ENCODE measurements around the gene MAFF.

- no peak for TF ChIP-seq EZH2 (IDR thresholded peaks at IDR 0.05; ENCODE audit: borderline replicate concordance, low read depth, low read length, severe bottlenecking)
- TF ChIP-seq, protein P1, sequence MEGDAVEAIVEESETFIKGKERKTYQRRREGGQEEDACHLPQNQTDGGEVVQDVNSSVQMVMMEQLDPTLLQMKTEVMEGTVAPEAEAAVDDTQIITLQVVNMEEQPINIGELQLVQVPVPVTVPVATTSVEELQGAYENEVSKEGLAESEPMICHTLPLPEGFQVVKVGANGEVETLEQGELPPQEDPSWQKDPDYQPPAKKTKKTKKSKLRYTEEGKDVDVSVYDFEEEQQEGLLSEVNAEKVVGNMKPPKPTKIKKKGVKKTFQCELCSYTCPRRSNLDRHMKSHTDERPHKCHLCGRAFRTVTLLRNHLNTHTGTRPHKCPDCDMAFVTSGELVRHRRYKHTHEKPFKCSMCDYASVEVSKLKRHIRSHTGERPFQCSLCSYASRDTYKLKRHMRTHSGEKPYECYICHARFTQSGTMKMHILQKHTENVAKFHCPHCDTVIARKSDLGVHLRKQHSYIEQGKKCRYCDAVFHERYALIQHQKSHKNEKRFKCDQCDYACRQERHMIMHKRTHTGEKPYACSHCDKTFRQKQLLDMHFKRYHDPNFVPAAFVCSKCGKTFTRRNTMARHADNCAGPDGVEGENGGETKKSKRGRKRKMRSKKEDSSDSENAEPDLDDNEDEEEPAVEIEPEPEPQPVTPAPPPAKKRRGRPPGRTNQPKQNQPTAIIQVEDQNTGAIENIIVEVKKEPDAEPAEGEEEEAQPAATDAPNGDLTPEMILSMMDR (IDR thresholded peaks at IDR 0.05; ENCODE audit: borderline replicate concordance, extremely low read depth, low read length, poor library complexity, severe bottlenecking) = no peak
Measured at GRCh38 chr22:38243007-38243765, 41.4 kb downstream of the MAFF start.
